ENCODE data around the gene RBM28.

RBM28 gene

GRCh38 chr7:128343554-128344430 is at the start of gene RBM28:
Gene RBM28, minus strand, starts transcription at chr7:128343908. Its CDS starts 115 bp downstream, at chr7:128343793.
- intact Hi-C loops (cut with DNase I): no loop called here
- DNase-seq: peak; percentile 65 to 94 (median 85)

- DNase-seq: peak in 2 of 42 donors; percentile 10 to 22
- intact Hi-C loops (cut with DNase I): no loop called here
Measured at GRCh38 chr7:128392446-128393327, 49.0 kb upstream of the RBM28 start.

GRCh38 chr7:128391805-128392204 is 48.1 kb upstream of the RBM28 start:
- intact Hi-C loops (cut with DNase I): no loop called here
- DNase-seq: peak in 2 of 42 donors; percentile 12 to 24

- peak in 2 of 42 donors; percentile 11 to 12 for DNase-seq
- intact Hi-C loops (cut with DNase I): no loop called here
Measured at GRCh38 chr7:128390871-128391565, 47.3 kb upstream of the RBM28 start.

- peak in 2 of 42 donors; percentile 16 to 27 for DNase-seq
- intact Hi-C loops (cut with DNase I): no loop called here
Measured at GRCh38 chr7:128389618-128390329, 46.1 kb upstream of the RBM28 start.

- intact Hi-C loops (cut with DNase I): no loop called here
- DNase-seq: no peak
Measured at GRCh38 chr7:128389085-128389617, 45.4 kb upstream of the RBM28 start.

- intact Hi-C loops (cut with DNase I): no loop called here
Measured at GRCh38 chr7:128388145-128388485, 44.4 kb upstream of the RBM28 start.

GRCh38 chr7:128387216-128388144 is 43.8 kb upstream of the RBM28 start:
- intact Hi-C loops (cut with DNase I): loop anchor here (2.0 kb wide), 1 partner anchor 41 kb away; no protein-coding TSS in a partner anchor
- peak; percentile 62 to 93 (median 85) for DNase-seq

More at GRCh38 chr7:128388145-128388485, 44.4 kb upstream of the RBM28 start:
- no peak for DNase-seq

- peak in 1 of 42 donors; percentile 7 for DNase-seq
- intact Hi-C loops (cut with DNase I): loop anchor here (2.0 kb wide), 1 partner anchor 39 kb away; no protein-coding TSS in a partner anchor
Measured at GRCh38 chr7:128385988-128386925, 42.5 kb upstream of the RBM28 start.

- peak in 1 of 42 donors; percentile 4 for DNase-seq
- intact Hi-C loops (cut with DNase I): no loop called here
Measured at GRCh38 chr7:128384726-128385125, 41.0 kb upstream of the RBM28 start.

GRCh38 chr7:128383776-128384175 is 40.1 kb upstream of the RBM28 start:
- peak in 7 of 42 donors; percentile 26 to 60 (median 36) for DNase-seq
- intact Hi-C loops (cut with DNase I): no loop called here

- peak in 3 of 42 donors; percentile 23 to 57 (median 31) for DNase-seq
- intact Hi-C loops (cut with DNase I): no loop called here
Measured at GRCh38 chr7:128381161-128381821, 37.6 kb upstream of the RBM28 start.

GRCh38 chr7:128380483-128381106 is 36.9 kb upstream of the RBM28 start:
- DNase-seq: peak in 1 of 42 donors; percentile 3
- intact Hi-C loops (cut with DNase I): no loop called here

- peak in 1 of 42 donors; percentile 14 for DNase-seq
Measured at GRCh38 chr7:128379900-128380479, 36.3 kb upstream of the RBM28 start.

GRCh38 chr7:128378637-128379036 is 34.9 kb upstream of the RBM28 start:
- no peak for DNase-seq
- intact Hi-C loops (cut with DNase I): no loop called here

More at GRCh38 chr7:128379900-128380479, 36.3 kb upstream of the RBM28 start:
- intact Hi-C loops (cut with DNase I): no loop called here
